Activated naive CD8-positive, alpha-beta T cell treated with anti-CD3 and anti-CD28 coated beads for 36 hours (primary cell): ENCODE results near the gene FANCG. TPM values are rescaled to one million over a fixed set of nuclear protein-coding genes. Genes with fewer than 3 reads are reported as not detected.

Source experiments
- DNase-seq: peaks from one replicate; pipeline ENCODE4 v3.0.0; 2021
- H3K27ac Mint-ChIP-seq: one replicate; pipeline ENCODE4 v1.8.0; 2022; ENCODE audit warnings: mild to moderate bottlenecking, moderate library complexity, mixed read lengths
- H3K27me3 Mint-ChIP-seq: one replicate; pipeline ENCODE4 v1.8.0; 2022; ENCODE audit warnings: mild to moderate bottlenecking, mixed read lengths
- H3K36me3 Mint-ChIP-seq: one replicate; pipeline ENCODE4 v1.8.0; 2021; ENCODE audit warnings: mild to moderate bottlenecking, mixed read lengths
- H3K4me1 Mint-ChIP-seq: one replicate; pipeline ENCODE4 v1.8.0; 2021; ENCODE audit warnings: mixed read lengths
- H3K4me3 Mint-ChIP-seq: one replicate; pipeline ENCODE4 v1.8.0; 2022; ENCODE audit warnings: mild to moderate bottlenecking, moderate library complexity, mixed read lengths
- H3K9me3 Mint-ChIP-seq: one replicate; pipeline ENCODE4 v1.8.0; 2022; ENCODE audit warnings: mixed read lengths
- total RNA-seq, 2 experiments: library from RNA; stranded (reverse); gene quantifications; one replicate each; pipeline ENCODE4 v1.2.3, GENCODE V29; 2021

Gene FANCG
- total RNA-seq = 100 to 1,000 TPM in 1 of 2 experiments, 10 to 100 TPM in 1; 92.8 to 113 TPM

GRCh38 chr9:35079426-35080341, at the start of gene FANCG:
FANCG (minus strand) TSS chr9:35079942; CDS start chr9:35079524, 418 bp downstream.
- Mint-ChIP-seq H3K36me3 (peaks cover 26% of the 10 kb centered on the region), H3K4me1 (peaks cover 18% of the 10 kb centered on the region), H3K4me3 (peak within 1 kb of the TSS; percentile 96), H3K27ac (peak within 1 kb of the TSS; percentile 99), H3K27me3 (no peaks in the 10 kb centered on the region), H3K9me3 (no peaks in the 10 kb centered on the region)
- peak; percentile 87 for DNase-seq

- Mint-ChIP-seq H3K27me3 (no peaks in the 10 kb centered on the region), H3K36me3 (no peaks in the 10 kb centered on the region), H3K4me1 (peaks cover 34% of the 10 kb centered on the region), H3K9me3 (peaks cover 2% of the 10 kb centered on the region), H3K27ac (peak overlapping the region; percentile 88), H3K4me3 (peak overlapping the region; percentile 92)
- DNase-seq = peak; percentile 83
Measured at GRCh38 chr9:35116898-35117551, 37.3 kb upstream of the FANCG start.

DNA sequence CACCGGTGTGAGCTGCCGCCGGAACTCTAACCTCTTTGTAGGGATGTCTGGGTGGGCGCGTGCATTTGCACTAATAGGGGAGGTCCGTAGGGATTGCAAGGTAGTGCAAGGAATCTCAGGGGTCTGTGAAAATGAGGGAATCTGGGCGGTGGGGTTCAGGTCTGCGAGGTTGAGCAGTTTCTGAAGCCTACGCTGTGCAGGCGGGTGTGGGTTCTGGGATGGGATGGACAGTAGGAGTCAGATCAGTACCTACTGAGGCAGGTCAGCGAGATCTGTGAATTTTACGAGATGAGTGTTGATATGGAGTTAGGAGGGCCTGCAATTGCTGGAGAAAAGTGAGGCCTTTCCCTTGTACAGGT, 36.8 kb upstream of the FANCG start:
- Mint-ChIP-seq H3K4me1 (peaks cover 39% of the 10 kb centered on the region), H3K4me3 (peak overlapping the region; percentile 92), H3K27me3 (no peaks in the 10 kb centered on the region), H3K36me3 (no peaks in the 10 kb centered on the region), H3K27ac (peak overlapping the region; percentile 88), H3K9me3 (peaks cover 2% of the 10 kb centered on the region)
- no peak for DNase-seq

- Mint-ChIP-seq H3K27ac (peak within 1 kb of the TSS; percentile 88), H3K4me1 (peaks cover 40% of the 10 kb centered on the region), H3K36me3 (no peaks in the 10 kb centered on the region), H3K9me3 (peaks cover 2% of the 10 kb centered on the region), H3K4me3 (peak within 1 kb of the TSS; percentile 92), H3K27me3 (no peaks in the 10 kb centered on the region)
- DNase-seq = peak; percentile 95
Measured at GRCh38 chr9:35115680-35116538, 36.2 kb upstream of the FANCG start, which contains the start of gene ATOSB. ATOSB (minus strand) TSS chr9:35115862; CDS start chr9:35108274, 7,588 bp downstream.

DNA sequence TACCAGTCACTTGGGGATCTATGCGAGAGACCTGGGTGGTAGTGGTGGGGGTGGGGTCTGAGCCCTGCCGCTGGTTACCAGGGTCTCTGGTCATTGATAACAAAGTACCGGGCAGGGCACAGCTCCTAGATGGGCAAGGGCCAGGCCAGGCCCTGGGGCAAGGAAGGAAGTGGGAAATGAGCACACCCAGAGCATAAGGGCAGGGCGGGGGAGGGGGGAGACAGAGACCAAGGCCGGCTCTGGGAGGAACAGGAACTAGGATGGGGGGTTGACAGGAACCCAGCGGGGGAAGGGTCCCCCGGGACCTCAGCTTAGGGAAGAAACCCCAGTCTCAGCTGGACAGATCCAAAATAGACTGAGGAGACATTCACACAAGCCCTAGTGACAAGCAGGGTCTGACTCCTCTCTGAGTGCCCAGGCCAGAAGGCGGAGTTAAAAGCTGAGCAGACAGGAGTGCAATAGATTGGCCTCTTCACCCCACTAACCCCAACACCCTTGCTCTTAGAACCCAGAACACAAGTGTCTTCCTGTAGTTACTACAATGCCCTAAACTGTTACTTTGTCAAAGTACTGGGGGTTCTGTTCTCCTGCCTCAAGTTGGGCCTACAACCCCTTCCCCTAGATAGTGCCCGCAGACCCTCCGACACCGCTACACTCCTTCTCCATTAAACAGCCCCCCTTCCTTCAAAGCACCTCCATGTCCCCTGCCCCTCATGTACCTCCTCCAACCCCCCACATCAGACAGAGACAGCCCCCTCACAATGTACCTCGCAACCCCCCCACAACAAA, 35.3 kb upstream of the FANCG start:
- no peaks in the 10 kb centered on the region for H3K27me3 Mint-ChIP-seq
- peak overlapping the region; percentile 92 for H3K4me3 Mint-ChIP-seq
- no peaks in the 10 kb centered on the region for H3K36me3 Mint-ChIP-seq
- peaks cover 43% of the 10 kb centered on the region for H3K4me1 Mint-ChIP-seq
- H3K27ac Mint-ChIP-seq = peak overlapping the region; percentile 88
- peak; percentile 46 for DNase-seq
- peaks cover 2% of the 10 kb centered on the region for H3K9me3 Mint-ChIP-seq

DNA sequence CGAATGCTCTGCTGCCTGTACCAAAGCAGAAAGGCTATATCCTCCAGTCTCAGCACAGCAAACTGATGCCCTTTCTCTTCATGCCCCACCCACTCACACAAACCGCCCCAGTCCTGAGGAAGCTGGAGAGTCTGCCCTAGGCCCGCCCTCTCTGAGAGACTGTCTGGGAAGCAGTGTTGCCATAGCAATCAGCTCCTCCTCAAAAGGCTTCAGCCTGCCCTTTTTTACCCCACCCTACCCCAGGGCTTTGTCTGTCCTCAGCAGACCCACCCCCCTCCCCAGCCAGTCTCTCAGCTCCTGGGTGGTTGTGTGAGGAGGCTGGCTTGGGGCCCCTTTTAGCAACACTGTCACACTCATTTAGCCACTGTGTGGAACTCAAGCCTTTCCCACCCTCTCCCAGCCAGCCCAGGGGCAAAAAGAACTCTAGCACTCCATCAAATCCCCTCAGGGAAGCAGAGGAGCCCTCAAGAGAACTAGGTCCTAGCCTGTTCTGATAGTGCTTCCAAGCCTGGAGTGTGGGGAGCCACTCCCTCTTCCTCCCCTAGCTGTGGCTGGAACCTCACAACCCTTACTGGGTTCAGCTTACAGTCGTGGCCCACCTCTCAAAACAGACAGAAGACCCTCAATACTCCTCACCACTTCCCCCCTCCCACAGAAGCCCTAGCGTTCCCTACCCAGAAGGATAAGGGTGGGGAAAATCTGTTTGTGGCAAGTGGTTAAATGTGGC, 34.5 kb upstream of the FANCG start:
- H3K27ac Mint-ChIP-seq = peak overlapping the region; percentile 88

DNA sequence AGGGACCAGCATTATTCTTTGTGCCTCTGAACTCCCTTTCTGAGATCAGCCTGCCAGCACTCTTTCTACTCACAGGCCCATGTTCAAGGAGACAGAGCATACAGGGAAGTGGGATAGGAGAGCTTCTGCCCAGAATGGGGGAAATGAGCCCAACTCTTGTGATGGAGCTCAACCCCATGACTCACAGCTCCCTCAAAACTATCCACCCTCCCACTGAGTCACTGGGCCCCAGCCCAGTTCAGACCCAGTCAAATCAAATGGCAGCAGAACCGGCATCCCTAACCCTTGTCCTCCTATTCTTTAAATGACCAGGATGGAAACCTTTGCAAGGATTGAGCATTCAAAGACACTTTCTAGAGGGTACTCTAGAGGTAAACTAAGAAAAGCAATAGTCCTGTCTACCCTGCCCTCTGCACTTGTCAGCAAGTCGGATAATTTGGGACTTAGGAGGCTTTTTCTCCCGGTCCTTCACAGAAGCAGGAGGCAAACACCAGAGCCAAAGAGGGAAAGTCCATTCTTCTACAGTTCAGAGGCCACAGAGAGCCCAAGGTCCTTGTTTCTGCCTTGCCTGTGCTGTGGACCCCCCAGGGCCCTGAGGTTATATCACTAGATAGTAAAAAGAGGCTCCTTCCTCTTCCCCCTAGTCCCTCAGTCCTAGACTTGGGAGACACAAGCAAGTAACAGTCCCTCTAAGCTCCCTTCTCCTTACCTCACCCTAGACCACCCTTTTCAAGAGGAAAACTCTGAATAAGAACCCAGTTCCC, 32.7 kb upstream of the FANCG start:
- peak overlapping the region; percentile 67 for H3K27ac Mint-ChIP-seq
- H3K4me1 Mint-ChIP-seq = peaks cover 43% of the 10 kb centered on the region

More for the DNA sequence above, 34.5 kb upstream of the FANCG start:
- H3K4me1 Mint-ChIP-seq = peaks cover 43% of the 10 kb centered on the region
- H3K4me3 Mint-ChIP-seq = peak overlapping the region; percentile 92
- H3K27me3 Mint-ChIP-seq = no peaks in the 10 kb centered on the region
- no peaks in the 10 kb centered on the region for H3K36me3 Mint-ChIP-seq
- peaks cover 2% of the 10 kb centered on the region for H3K9me3 Mint-ChIP-seq
- peak; percentile 77 for DNase-seq

DNA sequence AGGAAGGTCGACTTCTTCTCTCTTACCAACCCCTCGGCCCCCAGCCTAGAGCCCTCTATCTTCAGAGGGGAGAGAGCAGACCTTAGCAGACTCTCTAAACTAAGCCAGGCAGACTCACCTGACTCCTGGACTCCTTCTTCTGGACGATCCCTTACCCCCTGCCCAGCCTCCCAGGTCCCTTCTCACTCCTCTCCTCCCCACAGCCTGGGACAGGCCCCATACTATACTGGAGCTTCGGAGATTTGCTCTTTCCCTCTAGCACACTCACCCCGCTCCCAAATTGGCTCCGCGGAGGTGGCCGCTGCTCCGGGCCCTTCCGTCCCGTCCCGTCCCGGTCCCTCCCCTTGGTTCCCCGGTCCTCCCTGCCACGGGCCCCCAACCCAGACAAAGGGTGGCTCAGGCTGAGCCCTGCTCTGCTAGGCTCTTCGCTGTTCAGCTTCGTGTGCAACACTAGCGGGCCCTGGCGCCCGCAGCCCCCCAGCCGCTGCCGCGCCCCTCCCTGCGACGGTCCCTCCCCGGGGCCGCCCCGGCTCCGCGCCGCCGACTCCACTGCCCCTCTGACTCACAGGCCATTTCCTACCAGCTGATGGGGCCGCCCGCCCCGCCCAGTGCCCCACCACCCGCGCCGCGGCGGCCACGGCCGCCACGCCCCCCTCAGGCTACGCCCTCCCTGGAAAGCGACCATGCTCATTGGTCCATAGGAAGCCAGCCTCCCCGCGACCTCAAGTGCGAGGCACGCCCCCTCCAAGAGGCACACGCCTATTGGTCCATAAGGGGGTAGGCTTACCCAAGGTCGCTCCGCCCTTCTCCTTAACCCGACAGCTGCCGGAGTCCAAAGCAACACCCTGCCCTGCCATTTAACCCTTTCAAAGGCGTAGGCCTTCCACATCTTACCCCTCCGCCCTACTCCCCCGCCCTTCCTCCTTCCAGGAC, 31.5 kb upstream of the FANCG start:
- Mint-ChIP-seq H3K36me3 (no peaks in the 10 kb centered on the region), H3K4me3 (peak overlapping the region; percentile 66), H3K4me1 (peaks cover 38% of the 10 kb centered on the region), H3K27me3 (no peaks in the 10 kb centered on the region), H3K27ac (peak overlapping the region; percentile 67), H3K9me3 (peaks cover 2% of the 10 kb centered on the region)
- DNase-seq = peak; percentile 94

More for the DNA sequence above, 32.7 kb upstream of the FANCG start:
- H3K9me3 Mint-ChIP-seq = peaks cover 2% of the 10 kb centered on the region
- peak overlapping the region; percentile 65 for H3K4me3 Mint-ChIP-seq
- H3K27me3 Mint-ChIP-seq = no peaks in the 10 kb centered on the region
- no peaks in the 10 kb centered on the region for H3K36me3 Mint-ChIP-seq
- DNase-seq = no peak

DNA sequence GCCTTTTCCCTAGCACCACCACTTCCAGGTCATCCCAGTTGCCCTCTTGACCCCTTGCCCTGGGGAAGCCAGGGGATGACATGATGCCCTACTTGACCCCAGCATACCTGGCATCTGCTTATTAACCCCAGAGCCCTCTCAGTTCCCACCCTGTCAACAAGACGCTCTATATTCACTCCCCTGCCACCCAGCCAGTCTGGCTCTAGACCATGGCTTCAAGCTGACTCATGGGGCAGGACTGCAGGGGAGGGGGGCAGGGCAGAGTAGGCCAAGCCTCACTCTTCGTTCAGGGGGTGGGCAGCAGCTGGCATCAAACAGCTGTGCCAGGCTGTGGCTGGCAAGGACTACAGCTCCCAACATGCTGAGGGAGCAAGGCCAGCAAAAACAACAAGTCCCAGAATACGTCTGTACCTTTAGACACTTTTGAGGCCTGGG, 30.6 kb upstream of the FANCG start:
- H3K9me3 Mint-ChIP-seq = peaks cover 2% of the 10 kb centered on the region
- no peak overlapping the region for H3K27ac Mint-ChIP-seq
- H3K4me1 Mint-ChIP-seq = peaks cover 35% of the 10 kb centered on the region
- no peak overlapping the region for H3K4me3 Mint-ChIP-seq
- DNase-seq = no peak
- H3K36me3 Mint-ChIP-seq = no peaks in the 10 kb centered on the region
- H3K27me3 Mint-ChIP-seq = no peaks in the 10 kb centered on the region

DNA sequence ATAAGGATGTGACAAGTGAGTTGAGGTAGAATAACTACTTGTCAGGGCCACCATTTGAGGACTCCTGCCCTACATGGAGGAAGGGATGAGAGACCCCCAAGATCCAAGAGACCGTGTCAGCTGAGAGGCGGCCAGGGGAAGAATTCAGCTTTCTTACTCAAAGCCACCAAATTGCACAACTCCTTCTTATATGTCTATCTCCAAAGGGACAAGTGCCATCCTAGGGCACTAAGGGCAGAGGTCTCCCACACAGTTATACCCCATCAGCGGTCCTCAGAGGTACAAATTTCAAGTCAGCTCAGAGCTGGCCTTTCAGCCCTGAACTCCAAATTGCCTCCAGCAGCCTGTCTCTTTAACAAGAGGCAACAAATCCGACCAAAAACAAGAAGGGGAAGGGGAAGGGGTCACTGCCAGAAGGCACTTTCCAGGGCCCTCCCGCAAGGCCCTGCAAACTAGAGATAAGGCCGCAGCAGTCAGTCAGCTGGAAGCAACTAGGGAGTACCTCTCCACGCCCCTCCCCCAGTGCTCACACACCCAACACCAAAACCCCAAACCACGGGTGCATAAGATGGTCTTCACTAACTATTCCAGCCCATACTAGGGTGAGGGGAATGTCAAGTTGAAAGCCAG, 29.3 kb upstream of the FANCG start:
- Mint-ChIP-seq H3K27ac (no peak overlapping the region), H3K27me3 (no peaks in the 10 kb centered on the region), H3K9me3 (peaks cover 2% of the 10 kb centered on the region), H3K4me3 (no peak overlapping the region), H3K4me1 (peaks cover 23% of the 10 kb centered on the region), H3K36me3 (no peaks in the 10 kb centered on the region)
- DNase-seq = no peak

DNA sequence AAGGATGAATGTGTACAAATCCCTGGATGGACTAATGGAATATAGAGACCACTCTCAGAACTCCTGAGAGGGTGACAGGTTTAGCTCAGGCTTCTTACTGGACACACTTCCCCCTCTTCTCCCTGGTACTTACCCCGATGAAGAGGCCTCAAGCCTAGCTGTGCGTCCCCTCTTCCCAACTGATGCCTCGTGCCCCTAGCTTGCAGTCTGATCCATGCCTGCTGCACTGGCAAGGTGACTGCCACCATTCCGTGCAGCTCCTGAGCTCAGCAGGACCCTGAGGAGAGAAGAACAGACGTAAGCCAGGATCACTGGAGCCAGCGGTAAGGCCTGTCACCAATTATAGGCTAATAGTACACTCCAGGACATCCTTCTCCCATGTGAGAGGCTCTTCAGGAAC, 28.7 kb upstream of the FANCG start:
- no peak overlapping the region for H3K4me3 Mint-ChIP-seq
- no peak for DNase-seq

More for the DNA sequence above, 28.7 kb upstream of the FANCG start:
- H3K27me3 Mint-ChIP-seq = no peaks in the 10 kb centered on the region
- H3K4me1 Mint-ChIP-seq = peaks cover 20% of the 10 kb centered on the region
- no peaks in the 10 kb centered on the region for H3K9me3 Mint-ChIP-seq
- no peaks in the 10 kb centered on the region for H3K36me3 Mint-ChIP-seq
- H3K27ac Mint-ChIP-seq = no peak overlapping the region
